Measurements from ENCODE around the gene SLBP. TPM values are rescaled to one million over a fixed set of nuclear protein-coding genes. Genes with fewer than 3 reads are reported as not detected.

The SLBP gene
- total RNA-seq, 1 experiment from 2014 or later: 73.4 TPM

- intact Hi-C loops (cut with micrococcal nuclease; ENCODE audit: unreplicated experiment): no loop called here
- H3K36me3 ChIP-seq (ENCODE audit: control insufficient read depth, insufficient read depth, low read length): 0 out of 2 replicates have a peak, but pooled peaks cover 4% of the 10 kb centered on the region
- H3K4me1 ChIP-seq (ENCODE audit: control insufficient read depth, insufficient read depth, low read length): no peaks in the 10 kb centered on the region
- BruUV-seq (replicated peaks): no TSS peak
- no peak for TF ChIP-seq SIN3A (IDR thresholded peaks at IDR 0.05; ENCODE audit: borderline replicate concordance, insufficient read depth, low read depth, low read length)
- TF ChIP-seq REST (IDR thresholded peaks at IDR 0.05; ENCODE audit: insufficient read depth in 1 of 2, low read depth in 2 of 2, low read length in 1 of 2): no peak
- TF ChIP-seq CTCF (IDR thresholded peaks at IDR 0.05): no peak
- no peak for TF ChIP-seq POLR2AphosphoS5 (IDR thresholded peaks at IDR 0.05; ENCODE audit: low read depth, low read length)
- TF ChIP-seq TCF7L2 (IDR thresholded peaks at IDR 0.05; ENCODE audit: low read depth, low read length): no peak
- ChIA-PET POLR2A (no interaction called here), CTCF (no interaction called here)
- DNase-seq (ENCODE audit: low read depth, low spot score) (no peak), ATAC-seq (no peak)
- in situ Hi-C loops (cut with HindIII; ENCODE audit: low pct_unique_long_range_greater_than_20kb, low sequenced_read_pairs): no loop called here
- no peaks in the 10 kb centered on the region for H3K9me3 ChIP-seq (ENCODE audit: control insufficient read depth, insufficient read depth, low read depth, low read length)
- H3K27me3 ChIP-seq (ENCODE audit: control insufficient read depth, insufficient read depth, low read length): no peaks in the 10 kb centered on the region
- no peak overlapping the region for H3K4me3 ChIP-seq (ENCODE audit: low read depth in 2 of 2, low read length in 2 of 2)
- no peak overlapping the region for H3K27ac ChIP-seq (ENCODE audit: low read length)
Measured at GRCh38 chr4:1741208-1741607, 29.1 kb upstream of the SLBP start.

- no peaks in the 10 kb centered on the region for H3K4me1 ChIP-seq (ENCODE audit: control insufficient read depth, insufficient read depth, low read length)
- TF ChIP-seq CTCF (IDR thresholded peaks at IDR 0.05) (no peak), SIN3A (IDR thresholded peaks at IDR 0.05; ENCODE audit: borderline replicate concordance, insufficient read depth, low read depth, low read length) (no peak), REST (IDR thresholded peaks at IDR 0.05; ENCODE audit: insufficient read depth in 1 of 2, low read depth in 2 of 2, low read length in 1 of 2) (no peak), POLR2AphosphoS5 (IDR thresholded peaks at IDR 0.05; ENCODE audit: low read depth, low read length) (no peak), TCF7L2 (IDR thresholded peaks at IDR 0.05; ENCODE audit: low read depth, low read length) (no peak)
- DNase-seq (ENCODE audit: low read depth, low spot score): no peak
- no peak for ATAC-seq
- CTCF ChIA-PET: no interaction called here
- no peak overlapping the region for H3K4me3 ChIP-seq (ENCODE audit: low read depth in 2 of 2, low read length in 2 of 2)
- in situ Hi-C loops (cut with HindIII; ENCODE audit: low pct_unique_long_range_greater_than_20kb, low sequenced_read_pairs): no loop called here
- intact Hi-C loops (cut with micrococcal nuclease; ENCODE audit: unreplicated experiment): no loop called here
- H3K27me3 ChIP-seq (ENCODE audit: control insufficient read depth, insufficient read depth, low read length): no peaks in the 10 kb centered on the region
- BruUV-seq (replicated peaks): no TSS peak
- no peaks in the 10 kb centered on the region for H3K9me3 ChIP-seq (ENCODE audit: control insufficient read depth, insufficient read depth, low read depth, low read length)
- H3K27ac ChIP-seq (ENCODE audit: low read length): no peak overlapping the region
- H3K36me3 ChIP-seq (ENCODE audit: control insufficient read depth, insufficient read depth, low read length): peaks cover 4% of the 10 kb centered on the region; the same call in 1 of the 2 replicates
- POLR2A ChIA-PET: no interaction called here
Measured at GRCh38 chr4:1740021-1740545, 28.0 kb upstream of the SLBP start.
